Neuronal stem cell (in vitro differentiated cells): ENCODE results near the gene ZNF732.
A peak's percentile ranks its signal among the peaks of the same experiment; 100 is the strongest.
"Not testable (repeated sequence)": the region's sequence is repeated elsewhere in the genome, so short reads cannot be mapped to it uniquely, and the experiment has no call there.

ENCODE experiments used
- DNase-seq: peaks from one replicate; pipeline ENCODE4 v3.0.0-alpha.2; 2013; ENCODE audit warnings: low spot score
- H2AFZ ChIP-seq: one replicate; pipeline ENCODE4 v1.6.1; 2013; ENCODE audit warnings: mild to moderate bottlenecking, low read length, inconsistent platforms
- H2AK5ac ChIP-seq: 2 replicates; pipeline ENCODE4 v1.6.1; 2013; ENCODE audit warnings: low read depth, mild to moderate bottlenecking, inconsistent platforms, low read length, moderate library complexity, mixed read lengths
- H2BK120ac ChIP-seq: 2 replicates; pipeline ENCODE4 v1.6.1; 2013; ENCODE audit warnings: low read depth, mild to moderate bottlenecking, inconsistent platforms, low read length, moderate library complexity, mixed read lengths
- H2BK12ac ChIP-seq: one replicate; pipeline ENCODE4 v1.6.1; 2013; ENCODE audit warnings: low read length, inconsistent platforms
- H2BK15ac ChIP-seq: 2 replicates; pipeline ENCODE4 v1.6.1; 2013; ENCODE audit warnings: mild to moderate bottlenecking, low read length, inconsistent platforms, mixed read lengths
- H2BK5ac ChIP-seq: one replicate; pipeline ENCODE4 v1.6.1; 2013; ENCODE audit warnings: inconsistent platforms, mild to moderate bottlenecking, low read length, moderate library complexity
- H3K14ac ChIP-seq: one replicate; pipeline ENCODE4 v1.6.1; 2013; ENCODE audit warnings: low read length, inconsistent platforms
- H3K18ac ChIP-seq: 2 replicates; pipeline ENCODE4 v1.6.1; 2013; ENCODE audit warnings: low read length, inconsistent platforms
- H3K23ac ChIP-seq: 2 replicates; pipeline ENCODE4 v1.6.1; 2013; ENCODE audit warnings: low read depth, mild to moderate bottlenecking, mixed read lengths, low read length, inconsistent platforms; ENCODE audit not compliant: poor library complexity
- H3K27ac ChIP-seq: replicated peaks from 3 replicates; pipeline ENCODE4 v1.5.1; 2013; ENCODE audit warnings: low read length, inconsistent platforms
- H3K27me3 ChIP-seq, 3 experiments: 2 replicates each; pipeline ENCODE4 v1.6.1; 2013; ENCODE audit warnings: low read length in 3 of 3, mild to moderate bottlenecking in 2 of 3, inconsistent platforms in 1 of 3, low read depth in 1 of 3, mixed read lengths in 1 of 3, moderate library complexity in 1 of 3; ENCODE audit not compliant: control insufficient read depth in 3 of 3, insufficient read depth in 3 of 3
- H3K36me3 ChIP-seq, 2 donors: replicated peaks in 1 of 2; 2 replicates each; pipeline ENCODE4 v1.6.1; 2013; ENCODE audit warnings: low read length in 2 of 2; ENCODE audit not compliant: control insufficient read depth in 2 of 2, insufficient read depth in 2 of 2
- H3K4ac ChIP-seq: 2 replicates; pipeline ENCODE4 v1.6.1; 2013; ENCODE audit warnings: inconsistent platforms, mild to moderate bottlenecking, low read length, moderate library complexity
- H3K4me1 ChIP-seq, 2 donors: 1 replicate in 1 of 2; 2 replicates in 1 of 2; pipeline ENCODE4 v1.6.1; 2013; ENCODE audit warnings: low read length in 2 of 2, low read depth in 1 of 2; ENCODE audit not compliant: control insufficient read depth in 2 of 2, insufficient read depth in 1 of 2
- H3K4me2 ChIP-seq: one replicate; pipeline ENCODE4 v1.6.1; 2013; ENCODE audit warnings: mild to moderate bottlenecking, low read length, inconsistent platforms; ENCODE audit not compliant: insufficient read depth, poor library complexity, severe bottlenecking
- H3K4me3 ChIP-seq, 2 donors: 2 replicates each; pipeline ENCODE4 v1.5.1; 2013; ENCODE audit warnings: low read length in 2 of 2, mild to moderate bottlenecking in 2 of 2, inconsistent platforms in 1 of 2, moderate library complexity in 1 of 2
- H3K79me1 ChIP-seq: one replicate; pipeline ENCODE4 v1.6.1; 2013; ENCODE audit warnings: low read depth, mild to moderate bottlenecking, inconsistent platforms, low read length, moderate library complexity
- H3K9ac ChIP-seq: one replicate; pipeline ENCODE4 v1.6.1; 2013; ENCODE audit warnings: mild to moderate bottlenecking, low read depth, low read length, inconsistent platforms; ENCODE audit not compliant: poor library complexity
- H3K9me3 ChIP-seq, 2 donors: replicated peaks in 1 of 2; 2 replicates each; pipeline versions ENCODE3 to v1.6.1; 2013; ENCODE audit warnings: low read length in 2 of 2, mild to moderate bottlenecking in 2 of 2, inconsistent platforms in 1 of 2, low read depth in 1 of 2, mixed read lengths in 1 of 2, moderate library complexity in 1 of 2; ENCODE audit not compliant: control insufficient read depth in 2 of 2, insufficient read depth in 1 of 2
- H4K8ac ChIP-seq: one replicate; pipeline ENCODE4 v1.6.1; 2013; ENCODE audit warnings: low read depth, mild to moderate bottlenecking, inconsistent platforms, low read length, moderate library complexity
- H4K91ac ChIP-seq: one replicate; pipeline ENCODE4 v1.6.1; 2013; ENCODE audit warnings: low read length, low read depth, mild to moderate bottlenecking, inconsistent platforms; ENCODE audit not compliant: poor library complexity
- WGBS, 2 donors: extraction: QIAGEN DNeasy Blood & Tissue Kit; methylation state at CpG; one replicate each; pipeline ENCODE4 v1.1.7; 2013; ENCODE audit warnings: missing lambda C conversion rate in 2 of 2, mixed read lengths in 1 of 2; ENCODE audit not compliant: insufficient read length in 2 of 2, insufficient replicate concordance in 1 of 2; ENCODE audit errors: extremely low coverage in 2 of 2; 5-methylcytosine and 5-hydroxymethylcytosine counted together

Gene ZNF732

DNA sequence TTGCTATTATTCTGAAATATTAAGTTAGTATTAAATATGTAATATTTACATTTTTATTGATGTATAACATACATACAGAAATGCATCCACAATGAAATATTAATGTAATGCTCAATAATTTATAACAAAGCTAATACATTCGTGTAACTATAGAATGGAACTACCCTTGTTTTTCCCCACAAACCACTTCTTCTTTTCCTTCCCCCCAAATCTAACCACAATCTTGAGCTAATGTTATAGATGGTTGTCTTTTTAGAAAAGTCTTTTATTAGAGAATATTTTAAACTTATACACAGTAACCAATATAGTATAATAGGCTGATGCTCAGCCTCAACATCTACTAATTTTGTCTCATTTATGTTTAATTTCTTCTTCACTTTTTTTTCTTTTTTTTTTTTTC, 4.5 kb upstream of the ZNF732 start:
- H3K9ac ChIP-seq: no peak overlapping the region
- H3K79me1 ChIP-seq: no peaks in the 10 kb centered on the region
- H3K4me1 ChIP-seq: no peaks in the 10 kb centered on the region
- DNase-seq: no peak
- H4K8ac ChIP-seq: no peak overlapping the region
- H3K4ac ChIP-seq: no peak overlapping the region
- H4K91ac ChIP-seq: no peak overlapping the region
- no peak overlapping the region for H3K14ac ChIP-seq
- no CpG with 5 or more reads among the region's 1 CpG for WGBS, 2 donors
- no peak overlapping the region for H2AK5ac ChIP-seq
- peaks cover 0 to 16% of the 10 kb centered on the region in 2 donors for H3K9me3 ChIP-seq
- peaks cover 0 to under 1% (median 0%) of the 10 kb centered on the region in 3 experiments for H3K27me3 ChIP-seq
- H3K4me3 ChIP-seq: no peak overlapping the region
- no peak overlapping the region for H2BK5ac ChIP-seq
- H2AFZ ChIP-seq: no peak overlapping the region
- H3K36me3 ChIP-seq: no peaks in the 10 kb centered on the region
- no peak overlapping the region for H3K4me2 ChIP-seq
- H2BK15ac ChIP-seq: no peak overlapping the region
- no peak overlapping the region for H3K23ac ChIP-seq
- no peak overlapping the region for H2BK12ac ChIP-seq
- no peak overlapping the region for H3K27ac ChIP-seq
- no peak overlapping the region for H3K18ac ChIP-seq
- H2BK120ac ChIP-seq: no peak overlapping the region

DNA sequence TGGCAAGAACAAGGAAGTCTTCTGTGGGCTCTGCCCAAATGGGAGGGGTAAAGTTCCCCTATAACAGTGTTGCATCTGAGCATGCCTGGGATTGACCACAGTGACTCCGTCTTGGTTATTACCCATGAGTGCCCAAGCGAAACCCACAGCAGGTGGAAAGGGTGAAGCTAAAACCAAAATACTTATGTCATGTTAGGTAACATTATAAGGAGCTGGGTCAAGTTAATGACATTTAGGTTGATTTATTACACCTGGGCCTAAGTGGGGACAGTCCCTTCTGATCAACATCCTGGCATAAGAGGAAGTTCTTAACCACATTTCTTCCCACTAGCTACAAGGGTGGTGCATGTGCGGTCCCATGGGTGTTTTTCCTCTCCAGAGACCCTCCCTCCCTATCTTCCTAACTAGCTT, 1.3 kb upstream of the ZNF732 start:
- Histone ChIP-seq H4K91ac (no peak overlapping the region), H3K4me1 (peaks cover 0 to 2% of the 10 kb centered on the region in 2 donors), H2BK12ac (no peak overlapping the region), H3K27ac (no peak overlapping the region), H3K23ac (no peak overlapping the region), H3K4ac (no peak overlapping the region), H2BK15ac (no peak overlapping the region), H3K79me1 (no peaks in the 10 kb centered on the region), H3K27me3 (peaks cover 0 to 3% (median 0%) of the 10 kb centered on the region in 3 experiments), H2AK5ac (no peak overlapping the region), H4K8ac (no peak overlapping the region), H3K36me3 (peaks cover 0 to 2% of the 10 kb centered on the region in 2 donors), H2AFZ (no peak overlapping the region), H3K18ac (no peak overlapping the region), H2BK120ac (no peak overlapping the region), H3K14ac (no peak overlapping the region), H3K4me3 (no peak overlapping the region), H2BK5ac (no peak overlapping the region), H3K4me2 (no peak overlapping the region), H3K9me3 (peaks cover 4 to 35% of the 10 kb centered on the region in 2 donors), H3K9ac (no peak overlapping the region)
- no peak for DNase-seq
- no CpG with 5 or more reads among the region's 3 CpGs for WGBS, 2 donors

DNA sequence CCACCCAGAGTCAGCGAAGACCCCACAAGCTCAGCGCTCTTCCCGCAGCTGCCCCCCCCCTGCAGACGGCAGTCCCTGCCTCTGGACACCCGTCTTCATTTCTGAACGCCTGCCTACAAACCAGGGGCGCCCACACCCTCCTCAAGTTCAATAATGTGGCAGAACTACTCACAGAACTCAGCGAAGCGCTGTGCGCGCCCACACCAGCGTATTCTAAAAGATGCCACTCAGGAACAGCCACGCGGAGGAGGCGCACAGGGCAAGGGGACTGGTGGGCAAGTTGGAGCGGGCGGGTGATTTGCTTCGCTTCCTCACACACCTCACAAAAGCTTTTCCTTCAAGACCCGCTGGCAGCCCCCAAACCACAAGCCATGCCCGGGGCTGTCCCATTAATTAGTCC, 758 bp downstream of the ZNF732 start:
- not testable (repeated sequence) for H3K4ac ChIP-seq, H2BK15ac ChIP-seq, H2BK12ac ChIP-seq, H3K27ac ChIP-seq, DNase-seq, H2AK5ac ChIP-seq, H3K79me1 ChIP-seq, H4K8ac ChIP-seq, H2BK5ac ChIP-seq, H3K36me3 ChIP-seq, H4K91ac ChIP-seq, H3K23ac ChIP-seq, H3K4me1 ChIP-seq, H2BK120ac ChIP-seq, H3K27me3 ChIP-seq, H3K18ac ChIP-seq
- peak overlapping the region; percentile 87 for H3K9ac ChIP-seq
- peaks cover 4 to 31% of the 10 kb centered on the region in 2 donors for H3K9me3 ChIP-seq
- no CpG with 5 or more reads among the region's 20 CpGs for WGBS, 2 donors
- H2AFZ ChIP-seq: peak overlapping the region; percentile 95
- peak overlapping the region; percentile 63 to 92 for H3K4me3 ChIP-seq
- peak overlapping the region; percentile 76 for H3K4me2 ChIP-seq
- H3K14ac ChIP-seq: peak overlapping the region; percentile 94

DNA sequence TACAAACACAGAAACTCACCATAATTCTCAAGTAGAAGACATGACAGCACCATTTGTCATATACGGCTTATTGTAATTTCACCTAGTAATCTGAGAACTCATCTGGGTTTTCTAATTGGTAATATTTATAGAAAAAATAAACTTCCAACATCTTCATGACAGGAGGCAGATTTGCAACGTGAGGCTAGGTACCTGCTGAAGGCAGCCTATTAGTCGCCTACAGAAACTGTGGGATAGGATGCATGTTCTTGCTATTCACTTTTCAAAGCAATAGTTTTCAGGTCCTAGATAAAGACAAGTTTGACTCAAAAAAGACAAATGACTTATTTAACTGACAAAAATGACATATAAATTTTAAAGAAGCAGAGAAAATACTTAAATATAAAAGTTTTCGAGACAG, 2.9 kb downstream of the ZNF732 start:
- no peak overlapping the region for H3K4me3 ChIP-seq
- no peaks in the 10 kb centered on the region for H3K79me1 ChIP-seq
- no peak overlapping the region for H3K27ac ChIP-seq
- no peak overlapping the region for H3K23ac ChIP-seq
- H3K18ac ChIP-seq: no peak overlapping the region
- H3K36me3 ChIP-seq: peaks cover 0 to 4% of the 10 kb centered on the region in 2 donors
- no peak overlapping the region for H3K9ac ChIP-seq
- no peak overlapping the region for H2AK5ac ChIP-seq
- H2BK5ac ChIP-seq: no peak overlapping the region
- H2BK120ac ChIP-seq: no peak overlapping the region
- no peak overlapping the region for H4K8ac ChIP-seq
- H2BK12ac ChIP-seq: no peak overlapping the region
- H2AFZ ChIP-seq: no peak overlapping the region
- H3K14ac ChIP-seq: no peak overlapping the region
- no peak overlapping the region for H4K91ac ChIP-seq
- H3K27me3 ChIP-seq: peaks cover 0 to 3% (median 0%) of the 10 kb centered on the region in 3 experiments
- peaks cover 9 to 42% of the 10 kb centered on the region in 2 donors for H3K9me3 ChIP-seq
- no peak overlapping the region for H3K4ac ChIP-seq
- no peak for DNase-seq
- peaks cover 0 to 2% of the 10 kb centered on the region in 2 donors for H3K4me1 ChIP-seq
- no peak overlapping the region for H3K4me2 ChIP-seq
- no peak overlapping the region for H2BK15ac ChIP-seq
- WGBS, 2 donors: no CpG with 5 or more reads among the region's 4 CpGs
